Kidney (tissue), 14 donors: ENCODE measurements around the gene NPL. TPM values are rescaled to one million over a fixed set of nuclear protein-coding genes. Genes with fewer than 3 reads are reported as not detected.

Experiments used
- DNase-seq, 5 donors: peaks; one replicate each; pipeline ENCODE4 v3.0.0-alpha.2; 2013 to 2020
- FAIRE-seq: peaks from 2 replicates; lab custom pipeline; 2012; peaks lifted over from hg19 to GRCh38; lab: Jason Lieb, UNC
- H3K27ac ChIP-seq, 2 donors: one replicate each; pipeline ENCODE4 v1.7.0; 2013; ENCODE audit warnings: low read depth in 2 of 2, low read length in 2 of 2, inconsistent platforms in 1 of 2
- H3K27me3 ChIP-seq: one replicate; pipeline ENCODE4 v1.7.1; 2013; ENCODE audit warnings: low read length, inconsistent platforms; ENCODE audit not compliant: control insufficient read depth, insufficient read depth
- H3K36me3 ChIP-seq, 3 donors: one replicate each; pipeline versions ENCODE4 v1.7.0 to v1.7.1; 2013; ENCODE audit warnings: low read length in 3 of 3, control low read depth in 1 of 3, inconsistent platforms in 1 of 3; ENCODE audit not compliant: insufficient read depth in 3 of 3, control insufficient read depth in 2 of 3
- H3K4me1 ChIP-seq, 3 donors: one replicate each; pipeline versions ENCODE4 v1.7.0 to v1.7.1; 2013; ENCODE audit warnings: low read length in 3 of 3, inconsistent platforms in 1 of 3, low read depth in 1 of 3; ENCODE audit not compliant: control insufficient read depth in 2 of 3, insufficient read depth in 2 of 3
- H3K4me3 ChIP-seq, 3 donors: one replicate each; pipeline versions ENCODE4 v1.7.0 to v1.8.1; 2013; ENCODE audit warnings: low read length in 3 of 3, control low read depth in 1 of 3, inconsistent platforms in 1 of 3
- H3K9ac ChIP-seq, 3 donors: one replicate each; pipeline versions ENCODE4 v1.7.0 to v1.7.1; 2013; ENCODE audit warnings: low read length in 3 of 3, control low read depth in 1 of 3, inconsistent platforms in 1 of 3
- H3K9me3 ChIP-seq, 3 donors: one replicate each; pipeline versions ENCODE4 v1.7.0 to v1.7.1; 2013; ENCODE audit warnings: low read length in 3 of 3, control low read depth in 1 of 3, inconsistent platforms in 1 of 3; ENCODE audit not compliant: control insufficient read depth in 2 of 3, insufficient read depth in 1 of 3
- intact Hi-C: fragments of 100-400 bp; cut with DNase I; formaldehyde crosslinking; loops from one replicate; pipeline ENCODE4 v1.11.1; 2022
- polyA plus RNA-seq: library from polyadenylated mRNA; stranded (reverse); fragments of 350-450 nt; fragmentation: Illumina TruSeq; extraction: RNeasy Lipid Tissue Mini Kit (QIAGEN cat#74804); gene quantifications from one replicate; pipeline ENCODE4 v1.2.3, GENCODE V29; 2014; ENCODE audit warnings: low read depth, low replicate concordance; ENCODE audit not compliant: insufficient read depth
- total RNA-seq: library from RNA; stranded (reverse); fragmentation: NEBNext Ultra II Directional; extraction: Animal tissue kit (Norgen Biotek cat#: 25700); gene quantifications from one replicate; pipeline ENCODE4 v1.2.1, GENCODE V29; 2021
- TF ChIP-seq, protein P1 (sequence below): IDR thresholded peaks from 3 replicates; pipeline ENCODE4 v1.5.1; 2012; ENCODE audit warnings: mild to moderate bottlenecking, moderate library complexity, borderline replicate concordance; ENCODE audit not compliant: insufficient read depth; ENCODE audit errors: extremely low read depth
- donor health status: control.
- donor health status: control.
- donor health status: control.
- donor health status: control.
- donor health status: control.
- donor health status: DM: yes; HTN: yes; CAD: no.
- donor health status: Normal renal cell carcinoma (clear cell type).

NPL gene
- total and polyA plus RNA-seq, 2 donors from 2014 or later: 15.7 to 69.4 TPM

DNA sequence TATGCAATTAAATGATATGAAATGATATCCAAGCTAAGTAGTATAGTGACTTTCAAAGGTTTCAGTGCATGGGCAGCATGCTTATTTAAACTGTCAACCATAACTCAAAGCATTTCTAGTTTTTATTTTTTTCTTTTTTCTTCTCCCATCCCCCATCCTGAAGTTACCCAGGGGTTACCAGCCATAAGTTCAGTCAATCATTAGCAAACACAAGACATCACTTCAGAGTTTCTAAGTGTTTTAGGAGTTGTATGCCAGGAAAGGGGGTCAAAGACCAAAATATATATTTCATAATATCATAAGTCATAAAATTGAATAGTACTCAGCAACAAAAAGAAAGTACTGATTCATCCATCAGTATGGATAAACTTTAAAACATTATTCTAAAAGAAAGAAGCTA is 78.3 kb downstream of the NPL start:
- no peak for DNase-seq
- Histone ChIP-seq H3K9ac (no peak overlapping the region), H3K27me3 (no peaks in the 10 kb centered on the region), H3K4me3 (no peak overlapping the region), H3K4me1 (no peaks in the 10 kb centered on the region), H3K27ac (no peak overlapping the region), H3K9me3 (peaks cover 0 to 6% (median 0%) of the 10 kb centered on the region in 3 donors), H3K36me3 (peaks cover 20 to 75% (median 34%) of the 10 kb centered on the region in 3 donors)
- TF ChIP-seq, protein P1, sequence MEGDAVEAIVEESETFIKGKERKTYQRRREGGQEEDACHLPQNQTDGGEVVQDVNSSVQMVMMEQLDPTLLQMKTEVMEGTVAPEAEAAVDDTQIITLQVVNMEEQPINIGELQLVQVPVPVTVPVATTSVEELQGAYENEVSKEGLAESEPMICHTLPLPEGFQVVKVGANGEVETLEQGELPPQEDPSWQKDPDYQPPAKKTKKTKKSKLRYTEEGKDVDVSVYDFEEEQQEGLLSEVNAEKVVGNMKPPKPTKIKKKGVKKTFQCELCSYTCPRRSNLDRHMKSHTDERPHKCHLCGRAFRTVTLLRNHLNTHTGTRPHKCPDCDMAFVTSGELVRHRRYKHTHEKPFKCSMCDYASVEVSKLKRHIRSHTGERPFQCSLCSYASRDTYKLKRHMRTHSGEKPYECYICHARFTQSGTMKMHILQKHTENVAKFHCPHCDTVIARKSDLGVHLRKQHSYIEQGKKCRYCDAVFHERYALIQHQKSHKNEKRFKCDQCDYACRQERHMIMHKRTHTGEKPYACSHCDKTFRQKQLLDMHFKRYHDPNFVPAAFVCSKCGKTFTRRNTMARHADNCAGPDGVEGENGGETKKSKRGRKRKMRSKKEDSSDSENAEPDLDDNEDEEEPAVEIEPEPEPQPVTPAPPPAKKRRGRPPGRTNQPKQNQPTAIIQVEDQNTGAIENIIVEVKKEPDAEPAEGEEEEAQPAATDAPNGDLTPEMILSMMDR: no peak
- intact Hi-C loops: no loop called here
- no peak for FAIRE-seq

DNA sequence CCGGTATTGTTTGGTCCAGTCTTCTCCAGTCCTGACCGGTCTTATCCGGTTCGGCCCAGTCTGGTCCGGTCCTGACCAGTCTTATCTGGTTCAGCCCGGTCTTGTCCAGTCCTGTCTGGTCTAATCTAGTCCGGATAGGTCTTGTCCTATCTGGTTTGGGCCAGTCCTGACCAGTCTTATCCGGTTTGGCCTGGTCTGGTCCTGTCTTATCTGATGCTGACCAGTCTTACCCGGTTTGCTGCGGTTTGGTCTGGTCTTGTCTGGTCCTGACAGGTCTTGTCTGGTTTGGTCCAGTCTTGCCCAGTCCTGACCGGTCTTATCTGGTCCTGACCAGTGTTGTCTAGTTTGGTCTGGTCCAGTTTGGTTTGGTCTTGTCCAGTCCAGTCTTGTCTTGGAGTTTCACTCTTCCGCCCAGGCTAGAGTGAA is 79.7 kb downstream of the NPL start:
- DNase-seq: peak in 2 of 5 donors; percentile 23 to 42
- no peaks in the 10 kb centered on the region for H3K27me3 ChIP-seq
- peaks cover 0 to 6% (median 0%) of the 10 kb centered on the region in 3 donors for H3K9me3 ChIP-seq
- no peak overlapping the region for H3K4me3 ChIP-seq
- H3K9ac ChIP-seq: no peak overlapping the region
- TF ChIP-seq, protein P1: no peak
- H3K4me1 ChIP-seq: no peaks in the 10 kb centered on the region
- FAIRE-seq: no peak
- H3K27ac ChIP-seq: no peak overlapping the region
- intact Hi-C loops: no loop called here
- H3K36me3 ChIP-seq: peaks cover 28 to 77% (median 40%) of the 10 kb centered on the region in 3 donors

DNA sequence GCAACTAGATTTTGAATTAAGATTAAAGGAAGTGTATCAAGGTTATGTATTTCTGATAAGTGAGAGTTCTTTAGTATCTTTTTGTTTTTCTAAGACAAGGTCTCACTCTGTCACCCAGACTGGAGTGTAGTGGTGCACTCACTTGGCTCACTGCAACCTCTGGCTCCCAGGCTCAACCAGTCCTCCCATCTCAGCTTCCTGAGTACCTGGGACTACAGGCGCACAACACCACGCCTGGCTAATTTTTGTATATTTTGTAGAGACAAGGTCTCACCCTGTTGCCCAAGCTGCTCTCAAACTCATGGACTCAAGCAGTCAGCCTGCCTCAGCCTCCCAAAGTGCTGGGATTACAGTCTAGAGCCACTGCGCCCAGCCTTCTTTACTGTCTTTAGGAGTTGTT is 83.3 kb downstream of the NPL start:
- no peak for DNase-seq
- intact Hi-C loops: no loop called here
- Histone ChIP-seq H3K27me3 (no peaks in the 10 kb centered on the region), H3K27ac (no peak overlapping the region), H3K4me3 (no peak overlapping the region), H3K36me3 (peaks cover 30 to 81% (median 51%) of the 10 kb centered on the region in 3 donors), H3K9ac (no peak overlapping the region), H3K4me1 (no peaks in the 10 kb centered on the region), H3K9me3 (peaks cover 0 to 6% (median 0%) of the 10 kb centered on the region in 3 donors)
- TF ChIP-seq, protein P1: no peak
- FAIRE-seq: no peak

DNA sequence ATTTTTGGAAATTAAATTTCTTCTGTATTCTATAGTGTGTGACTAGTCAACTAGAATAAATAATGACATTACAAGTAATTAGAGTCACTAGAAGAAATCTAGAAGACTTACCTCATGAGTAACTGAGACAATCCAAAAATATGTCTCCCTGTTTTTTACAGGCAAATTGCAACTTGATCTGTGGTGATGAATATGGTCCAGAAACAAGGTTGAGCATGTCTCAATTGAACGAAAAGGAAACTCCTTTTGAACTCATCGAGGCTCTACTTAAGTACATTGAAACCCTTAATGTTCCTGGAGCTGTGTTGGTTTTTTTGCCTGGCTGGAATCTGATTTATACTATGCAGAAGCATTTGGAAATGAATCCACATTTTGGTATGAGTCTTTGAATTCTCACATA is 86.3 kb downstream of the NPL start:
- Histone ChIP-seq H3K27ac (no peak overlapping the region), H3K4me3 (no peak overlapping the region), H3K36me3 (peaks cover 30 to 84% (median 62%) of the 10 kb centered on the region in 3 donors), H3K4me1 (no peaks in the 10 kb centered on the region), H3K27me3 (no peaks in the 10 kb centered on the region), H3K9me3 (no peaks in the 10 kb centered on the region), H3K9ac (no peak overlapping the region)
- FAIRE-seq: no peak
- intact Hi-C loops: no loop called here
- TF ChIP-seq, protein P1: no peak
- no peak for DNase-seq
